Jurkat, Clone E6-1 (cell line): ENCODE results near the gene EME2.

Experiments
- DNase-seq: peaks from one replicate; pipeline ENCODE4 v3.0.0-alpha.2; 2011; ENCODE audit warnings: low read depth, low spot score
- H3K4me3 ChIP-seq: 2 replicates; pipeline ENCODE4 v1.5.1; 2011; ENCODE audit warnings: mild to moderate bottlenecking, low read length, control low read depth, moderate library complexity

EME2 gene

DNA sequence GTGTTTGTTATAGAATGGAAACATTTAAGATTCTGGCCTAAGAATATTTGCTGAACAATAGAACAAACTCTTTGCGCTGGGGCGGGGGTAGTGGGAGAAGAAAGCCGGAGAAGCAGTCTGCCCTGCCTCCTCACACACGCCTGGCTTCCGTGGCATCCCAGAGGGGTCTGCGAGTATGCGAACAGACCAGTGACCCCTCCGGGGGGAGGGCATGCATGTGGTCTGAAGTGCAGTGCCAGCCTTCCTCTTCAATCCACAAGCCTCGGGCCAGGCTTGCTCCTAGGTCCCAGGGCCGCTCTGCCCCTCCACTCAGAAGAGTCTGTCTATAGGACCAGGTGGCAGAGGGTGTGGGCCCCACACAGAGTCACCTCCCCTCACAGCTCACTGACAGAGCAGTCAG lies 35.0 kb downstream of the EME2 start:
- DNase-seq = no peak
- H3K4me3 ChIP-seq = no peak overlapping the region

DNA sequence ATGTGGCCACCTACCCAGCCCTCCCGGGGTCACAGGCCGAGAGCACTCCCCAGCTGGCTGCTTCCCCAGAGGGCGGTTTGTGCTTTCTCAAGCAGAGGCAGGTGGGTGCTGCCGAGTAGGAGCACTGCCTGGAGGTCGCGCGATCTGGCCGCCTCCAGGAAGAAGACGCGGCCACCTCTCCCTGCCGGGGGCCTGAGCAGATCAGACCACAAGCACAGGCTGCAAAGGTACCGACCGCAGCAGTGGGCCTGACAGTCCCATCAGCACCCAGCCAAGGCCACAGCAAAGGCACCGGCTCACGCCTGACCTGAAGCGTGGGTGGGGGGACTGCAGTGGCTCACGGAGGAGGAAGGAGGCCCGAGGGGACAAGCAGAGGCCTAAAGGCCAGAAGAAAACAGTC lies 36.1 kb downstream of the EME2 start:
- no peak for DNase-seq
- H3K4me3 ChIP-seq = no peak overlapping the region

DNA sequence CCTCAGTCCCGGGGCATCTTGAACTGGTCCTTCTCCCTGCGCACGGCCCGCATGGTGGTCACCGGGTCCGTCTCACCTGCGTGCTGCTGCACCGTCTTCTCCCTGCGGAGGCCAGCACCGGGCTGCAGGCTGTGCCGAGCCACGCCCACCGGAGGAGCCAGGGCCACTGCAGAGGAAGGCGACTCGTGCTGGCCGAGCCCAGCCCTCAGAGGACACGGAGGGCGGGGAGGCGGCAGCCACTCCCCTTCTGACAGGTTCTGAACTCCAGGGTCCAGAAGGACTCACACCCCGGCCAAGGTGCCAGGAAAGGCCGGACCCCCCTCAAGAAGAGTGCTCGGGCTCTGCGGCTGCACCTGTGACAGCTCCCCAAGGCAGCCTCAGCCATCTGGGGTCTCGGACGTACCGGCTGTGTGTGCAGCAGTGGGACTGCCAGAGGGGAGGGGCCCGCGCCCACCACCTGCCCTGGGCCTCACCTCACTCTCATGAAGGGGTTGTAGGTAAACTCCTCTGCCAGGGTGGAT lies 36.7 kb downstream of the EME2 start:
- DNase-seq = no peak
- H3K4me3 ChIP-seq = no peak overlapping the region

DNA sequence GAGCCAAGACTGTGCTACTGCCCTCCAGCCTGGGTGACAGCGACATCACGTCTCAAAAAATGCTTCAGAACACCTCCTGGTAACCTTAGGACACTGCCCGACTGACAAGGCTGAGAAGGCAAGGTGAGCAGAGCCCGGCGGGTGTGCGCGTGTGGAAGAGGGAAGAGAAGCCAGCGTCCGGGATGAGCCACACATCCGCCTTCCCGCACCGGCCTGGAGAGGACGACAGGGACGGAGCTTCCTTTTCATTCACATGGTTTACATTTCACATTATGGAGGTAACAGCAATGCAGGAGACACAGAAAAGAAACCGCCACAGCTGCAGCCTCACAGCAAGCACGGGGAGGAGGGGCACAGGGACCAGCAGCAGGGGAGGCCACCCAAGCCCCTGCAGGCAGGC lies 37.5 kb downstream of the EME2 start:
- no peak for DNase-seq
- H3K4me3 ChIP-seq = no peak overlapping the region

DNA sequence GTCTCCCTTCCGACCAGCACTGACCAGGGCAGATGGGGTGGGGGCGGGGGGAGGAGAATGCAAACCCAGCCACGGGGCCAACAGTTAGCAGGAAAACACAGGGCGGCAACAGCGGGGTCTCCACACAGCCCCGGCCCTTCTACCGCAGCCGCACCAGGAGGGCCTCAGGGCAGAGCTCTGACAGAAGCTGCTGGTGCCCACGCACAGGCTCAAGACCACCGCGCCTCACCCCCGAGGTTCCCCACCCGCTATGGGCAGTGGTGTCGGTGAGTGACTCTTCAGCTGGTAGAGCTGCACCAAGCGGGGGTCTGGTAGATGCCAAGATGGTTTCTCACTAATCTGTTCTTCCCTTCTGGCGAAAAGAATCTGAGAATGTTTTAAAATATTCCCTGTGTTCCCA lies 37.9 kb downstream of the EME2 start:
- H3K4me3 ChIP-seq = no peak overlapping the region
- DNase-seq = no peak

DNA sequence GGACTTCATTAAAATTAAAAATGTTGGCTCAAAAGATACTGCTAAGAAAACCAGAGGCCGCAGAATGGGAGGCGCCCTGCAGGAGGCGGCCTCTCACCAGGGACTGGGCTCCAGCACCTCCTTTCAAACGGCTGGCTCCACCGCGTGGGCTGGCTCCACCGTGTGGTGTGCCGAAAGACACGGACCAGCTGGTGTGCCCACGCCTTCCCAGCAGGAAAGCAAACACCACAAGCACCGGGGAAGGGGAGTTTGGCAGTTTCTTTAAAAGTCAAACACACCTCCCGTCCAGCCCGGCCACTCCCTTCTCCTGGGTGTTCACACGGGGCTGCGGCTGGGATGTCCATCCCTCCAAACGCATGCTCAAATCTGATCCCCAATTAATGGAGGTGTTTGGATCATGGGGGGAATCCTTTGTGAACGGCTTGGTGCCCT lies 40.1 kb downstream of the EME2 start:
- DNase-seq = peak; percentile 33
- no peak overlapping the region for H3K4me3 ChIP-seq

DNA sequence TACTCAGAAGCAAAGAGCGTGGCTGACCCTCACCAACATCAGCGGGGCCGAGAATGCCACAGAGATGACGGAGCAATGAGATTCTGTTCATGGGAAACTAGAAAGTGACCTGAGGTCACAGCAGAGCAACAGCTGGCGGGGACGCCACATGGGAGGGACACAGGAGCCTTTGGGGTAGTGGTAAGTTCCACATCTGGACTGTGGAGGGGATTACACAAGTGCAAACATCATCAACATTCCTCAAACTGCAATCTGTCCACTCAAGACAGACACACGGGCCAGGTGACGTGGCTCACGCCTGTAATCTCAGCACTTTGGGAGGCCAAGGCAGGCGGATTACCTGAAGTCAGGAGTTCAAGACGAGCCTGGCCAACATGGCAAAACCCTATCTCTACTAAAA lies 42.9 kb downstream of the EME2 start:
- no peak for DNase-seq
- no peak overlapping the region for H3K4me3 ChIP-seq

DNA sequence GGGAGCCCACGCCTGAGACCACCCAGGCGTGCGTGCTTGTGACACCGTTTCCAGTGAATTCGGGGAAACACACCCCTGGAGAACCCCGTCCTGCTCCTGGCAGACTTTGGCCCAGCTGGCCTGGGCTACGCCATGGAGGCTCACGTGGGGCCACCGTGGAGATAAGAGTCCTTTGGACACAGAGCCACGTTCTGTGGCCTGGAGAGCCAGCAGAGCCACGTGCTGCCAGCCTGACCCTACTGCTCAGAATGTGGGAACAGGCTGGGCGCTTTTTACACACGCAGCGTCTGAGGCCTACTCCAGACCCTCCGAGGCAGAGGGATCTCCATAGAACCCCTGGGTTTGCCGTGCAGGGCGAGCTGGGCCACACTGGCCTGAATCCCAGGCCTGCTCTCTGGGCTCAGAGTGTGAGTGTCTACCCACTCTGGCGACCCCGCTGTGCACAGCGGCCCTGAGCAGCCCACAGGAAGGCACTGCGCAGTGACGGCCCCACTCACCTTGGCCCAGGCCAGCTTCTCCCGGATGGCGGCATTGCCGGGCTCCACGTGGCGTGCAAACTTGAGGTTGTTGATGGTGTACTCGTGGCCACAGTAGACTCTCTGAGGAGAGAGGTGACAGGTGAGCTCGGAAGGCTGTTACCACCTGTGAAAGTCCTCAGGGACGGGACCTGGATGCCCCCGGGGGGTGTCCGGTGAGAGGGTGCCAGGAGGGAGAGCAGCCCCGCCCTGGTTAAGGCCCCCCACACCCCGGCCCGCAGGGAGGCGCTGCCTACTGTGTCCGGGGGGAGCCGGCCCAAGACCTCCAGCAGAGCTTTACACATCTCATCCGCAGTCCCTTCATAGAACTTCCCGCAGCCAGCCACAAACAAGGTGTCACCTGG lies 44.0 kb downstream of the EME2 start:
- DNase-seq = no peak
- no peak overlapping the region for H3K4me3 ChIP-seq

DNA sequence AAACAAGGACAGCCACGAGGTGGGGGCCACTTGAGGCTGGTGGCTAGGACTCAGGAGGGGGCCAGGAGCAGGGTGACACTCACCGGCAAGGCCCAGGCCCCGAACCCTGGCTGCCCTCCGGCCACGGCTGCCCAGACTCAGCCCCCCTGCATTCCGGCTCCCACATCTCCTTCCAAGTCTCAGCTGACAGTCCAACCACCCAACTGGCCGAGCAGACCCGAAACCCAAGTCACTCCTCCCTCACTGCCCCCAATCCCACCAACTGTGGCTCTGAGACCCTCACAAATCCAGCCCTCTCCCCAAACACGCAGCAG lies 44.6 kb downstream of the EME2 start:
- no peak for DNase-seq
- H3K4me3 ChIP-seq = no peak overlapping the region

DNA sequence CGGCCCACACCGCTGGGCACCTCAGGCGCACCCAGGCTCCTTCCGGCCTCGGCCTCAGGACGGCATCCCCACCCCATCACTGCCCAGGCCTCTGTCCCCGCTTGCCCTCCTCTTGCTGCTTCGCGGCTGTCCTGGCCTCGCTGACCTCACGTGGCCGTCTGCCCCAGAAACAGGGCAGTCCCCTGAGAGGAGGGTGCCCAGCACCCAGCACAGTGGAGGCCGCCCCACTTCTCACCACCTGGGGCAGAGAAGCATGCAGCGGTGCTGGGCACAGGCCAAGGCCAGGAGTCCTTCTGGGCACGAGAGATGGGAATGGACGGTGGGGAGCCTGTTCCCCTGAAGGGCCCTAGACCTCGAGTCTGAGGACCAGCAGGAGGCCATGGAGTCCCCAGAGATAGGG lies 45.1 kb downstream of the EME2 start:
- DNase-seq = no peak
- no peak overlapping the region for H3K4me3 ChIP-seq

DNA sequence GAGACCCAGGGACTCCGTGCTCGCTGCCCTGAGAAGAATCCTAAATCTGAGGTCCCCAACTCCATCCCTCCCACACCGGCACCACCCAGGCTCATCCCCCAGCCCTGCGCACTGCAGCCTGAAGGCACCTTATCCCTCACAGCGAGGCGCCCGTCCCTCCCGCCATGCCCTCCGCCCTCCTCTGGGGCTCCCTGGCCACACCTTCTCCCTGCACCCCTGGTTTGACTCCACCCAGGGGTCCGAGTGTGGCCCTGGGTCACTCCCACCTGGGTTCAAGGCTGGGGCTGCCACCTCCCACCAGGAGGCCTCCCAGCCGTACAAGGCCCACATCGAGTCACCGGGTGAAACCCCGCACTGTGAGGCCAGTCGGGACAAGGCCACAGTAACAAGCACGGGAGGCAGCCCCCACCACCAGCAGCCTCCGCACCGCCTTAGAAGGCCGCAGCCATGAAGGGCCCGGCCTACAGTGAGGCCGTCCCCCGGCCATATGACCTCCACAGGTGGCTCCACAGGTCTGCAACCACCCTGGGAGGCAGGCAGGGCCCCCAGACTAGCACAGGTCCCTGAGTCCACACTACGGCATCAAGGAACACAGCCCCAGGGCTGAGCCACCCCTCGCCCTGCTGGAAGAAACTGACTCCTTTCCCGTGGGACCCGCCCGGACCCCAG lies 45.7 kb downstream of the EME2 start:
- no peak overlapping the region for H3K4me3 ChIP-seq
- DNase-seq = no peak

DNA sequence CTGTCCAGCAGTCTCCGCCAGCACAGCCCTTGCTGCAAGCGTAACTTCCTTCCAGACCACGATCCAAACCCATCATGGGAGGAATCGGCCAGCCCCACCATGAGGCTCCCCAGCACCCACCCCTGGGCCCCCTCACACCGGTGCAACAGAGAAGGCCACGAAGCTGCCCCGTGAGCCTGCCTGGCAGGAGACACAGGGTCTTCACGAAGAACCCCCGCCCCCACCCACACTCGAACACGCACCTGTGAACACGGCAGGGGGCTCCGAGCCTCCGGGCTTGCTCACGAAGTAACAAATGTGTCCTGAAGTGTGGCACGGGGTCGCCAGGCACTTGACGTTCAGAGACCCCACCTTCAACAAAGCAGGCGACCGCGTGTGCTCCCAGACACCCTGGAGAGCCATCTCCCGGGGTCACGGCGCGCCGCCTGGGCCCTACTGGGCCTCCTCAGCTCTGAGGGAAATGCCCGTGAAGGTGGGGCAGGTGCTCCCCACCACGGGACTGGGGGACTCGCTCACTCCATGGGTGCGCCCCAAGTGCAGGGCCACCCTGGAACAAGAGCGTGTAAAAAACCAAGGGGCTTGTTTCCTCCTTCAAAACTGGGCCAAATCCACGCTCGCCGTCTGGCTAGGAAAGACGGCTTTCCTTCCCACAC lies 46.4 kb downstream of the EME2 start:
- no peak overlapping the region for H3K4me3 ChIP-seq
- DNase-seq = no peak

DNA sequence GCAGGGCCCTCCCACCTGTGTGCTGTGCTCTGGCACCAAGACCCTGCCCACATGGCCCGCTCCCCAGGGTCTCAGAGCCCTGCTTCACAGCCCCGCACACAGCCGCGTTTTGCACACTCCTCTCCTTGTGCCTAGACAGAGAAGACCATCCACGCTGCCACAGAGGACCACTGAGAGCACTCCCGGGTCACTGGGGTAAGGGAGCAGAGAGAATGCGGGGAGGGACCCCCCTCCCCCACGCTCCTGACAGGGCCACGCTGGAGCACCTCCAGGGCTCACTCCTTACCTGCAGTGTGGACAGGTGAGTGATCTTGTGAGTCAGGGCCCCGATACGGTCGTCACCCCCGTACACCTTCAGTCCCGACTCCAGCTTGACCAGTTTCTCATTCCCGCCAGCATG lies 47.0 kb downstream of the EME2 start:
- no peak for DNase-seq
- H3K4me3 ChIP-seq = no peak overlapping the region

DNA sequence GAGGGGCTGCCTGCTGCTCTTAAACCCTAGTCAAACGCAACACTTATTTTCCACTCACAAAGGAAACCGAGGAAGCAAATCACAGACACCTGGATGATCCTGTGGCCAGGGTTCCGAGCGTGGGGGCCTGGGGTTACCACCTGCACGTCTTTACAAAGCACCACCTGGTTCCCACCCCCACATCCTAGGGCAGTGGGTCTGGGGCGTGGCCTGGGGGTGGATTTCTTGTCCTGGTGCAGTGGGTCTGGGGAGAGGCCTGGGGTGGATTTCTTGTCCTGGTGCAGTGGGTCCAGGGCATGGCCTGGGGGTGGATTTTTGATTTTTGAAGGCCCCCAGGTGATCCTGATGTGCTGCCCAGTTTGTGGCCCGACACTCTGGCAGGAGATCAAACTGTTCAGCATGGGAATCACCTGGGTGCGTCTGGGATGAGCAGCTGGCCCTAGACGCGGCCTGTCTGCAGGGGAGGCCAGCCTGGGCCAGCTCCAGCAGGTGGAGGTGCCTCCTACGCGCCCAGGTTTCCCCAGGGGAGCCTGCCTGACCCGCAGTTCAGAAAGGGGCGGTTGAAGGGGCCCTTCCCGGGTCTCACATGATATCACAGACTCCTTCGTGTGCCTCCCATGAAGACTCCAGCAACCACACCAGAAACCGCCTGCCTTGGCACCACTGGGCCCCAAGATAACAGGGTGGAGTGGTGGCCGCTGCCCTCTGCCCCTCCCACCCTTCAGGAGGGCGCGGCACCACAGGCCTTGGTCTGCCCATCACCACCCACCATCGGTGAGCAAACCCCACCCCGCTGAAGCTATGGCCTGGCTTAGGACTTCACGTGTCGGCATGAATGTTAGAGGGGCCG lies 47.7 kb downstream of the EME2 start:
- DNase-seq = no peak
- H3K4me3 ChIP-seq = no peak overlapping the region

DNA sequence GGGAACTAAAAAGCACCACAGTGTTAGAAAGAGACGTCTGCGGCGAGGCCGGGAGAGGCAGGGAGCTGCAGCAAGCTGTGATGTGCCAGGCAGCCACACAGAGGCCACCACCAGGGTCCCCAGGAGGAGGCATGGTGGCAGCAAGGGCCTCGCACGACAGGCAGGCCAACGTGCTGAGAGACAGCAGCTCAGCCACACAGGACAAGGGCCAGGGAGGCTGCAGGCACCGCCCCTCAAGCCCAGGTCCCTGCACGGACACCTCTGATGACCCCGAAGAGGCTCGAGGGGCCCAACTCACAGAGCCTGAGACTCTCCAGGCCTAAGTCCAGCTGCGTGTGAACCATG lies 48.3 kb downstream of the EME2 start:
- H3K4me3 ChIP-seq = no peak overlapping the region
- no peak for DNase-seq

DNA sequence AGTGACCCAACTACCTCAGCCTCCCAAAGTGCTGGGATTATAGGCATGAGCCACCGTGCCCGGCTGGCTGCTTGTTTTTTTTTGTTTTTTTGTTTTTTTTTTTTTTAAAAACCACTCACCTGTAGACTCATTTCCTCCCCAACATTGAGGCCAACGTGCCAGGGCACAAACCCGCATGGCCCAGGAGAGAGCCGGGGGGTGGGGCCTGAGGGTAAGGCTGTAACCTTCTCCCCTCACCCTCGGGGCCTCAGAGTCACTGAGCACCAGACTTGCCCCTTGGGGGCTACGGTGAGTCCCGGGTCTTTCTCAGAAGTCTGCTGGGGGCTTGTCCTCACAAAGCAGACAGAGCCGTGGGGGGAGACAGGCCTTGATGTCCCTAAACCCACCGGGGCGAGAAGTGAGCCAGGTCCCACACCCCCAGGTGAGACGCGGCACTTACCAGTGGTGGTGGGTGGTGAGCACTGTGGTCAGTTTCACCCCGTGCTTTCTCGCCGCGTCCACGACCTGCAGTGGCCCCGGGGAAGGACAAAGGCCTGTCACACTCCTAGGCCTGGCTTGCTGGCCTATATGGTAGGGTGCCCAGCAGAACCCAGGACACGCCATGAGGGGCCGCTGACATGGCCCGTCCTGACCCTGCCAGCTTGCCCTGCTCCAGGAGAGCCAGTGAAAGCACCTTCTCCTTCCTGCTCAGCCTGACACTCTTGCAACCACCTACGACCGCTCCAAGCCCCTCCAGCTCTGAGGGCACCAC lies 49.4 kb downstream of the EME2 start:
- no peak for DNase-seq
- H3K4me3 ChIP-seq = no peak overlapping the region

DNA sequence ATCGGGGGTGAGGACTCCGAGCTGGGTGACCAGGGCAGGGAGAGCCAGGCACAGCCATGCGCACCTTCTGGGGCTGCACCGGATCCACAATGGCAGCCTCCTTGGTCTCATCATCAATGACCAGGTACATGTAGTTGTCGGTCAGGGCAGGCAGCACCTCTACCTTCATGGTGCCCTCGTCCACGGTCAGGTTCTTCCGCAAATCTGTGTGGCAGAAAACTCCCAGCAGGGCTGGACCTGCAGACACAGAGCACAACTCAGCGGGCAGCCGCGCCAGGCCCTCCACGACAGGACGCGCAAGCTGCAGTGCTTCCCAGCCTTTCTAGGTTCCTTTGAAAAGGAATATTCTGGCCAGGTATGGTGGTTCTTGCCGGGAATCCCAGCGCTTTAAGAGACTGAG lies 50.2 kb downstream of the EME2 start:
- DNase-seq = no peak
- no peak overlapping the region for H3K4me3 ChIP-seq

DNA sequence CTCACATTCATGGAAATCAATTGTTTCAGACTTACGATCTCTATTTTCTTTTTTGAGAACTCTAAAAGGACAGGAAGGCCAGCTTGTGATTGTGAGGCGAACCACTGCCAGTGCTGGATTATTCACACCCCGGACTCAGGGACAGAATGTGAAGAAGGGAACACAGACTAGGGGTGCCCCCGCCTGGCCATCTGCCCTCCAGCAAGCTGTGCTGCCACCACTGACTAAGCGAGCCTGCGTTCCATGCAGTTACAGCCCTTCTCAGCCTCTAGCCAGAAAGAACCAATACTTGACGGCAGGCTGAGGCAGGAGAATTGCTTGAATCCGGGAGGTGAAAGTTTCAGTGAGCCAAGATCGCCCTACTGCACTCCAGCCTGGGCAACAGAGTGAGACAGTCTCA lies 51.2 kb downstream of the EME2 start:
- no peak overlapping the region for H3K4me3 ChIP-seq
- peak; percentile 14 for DNase-seq

DNA sequence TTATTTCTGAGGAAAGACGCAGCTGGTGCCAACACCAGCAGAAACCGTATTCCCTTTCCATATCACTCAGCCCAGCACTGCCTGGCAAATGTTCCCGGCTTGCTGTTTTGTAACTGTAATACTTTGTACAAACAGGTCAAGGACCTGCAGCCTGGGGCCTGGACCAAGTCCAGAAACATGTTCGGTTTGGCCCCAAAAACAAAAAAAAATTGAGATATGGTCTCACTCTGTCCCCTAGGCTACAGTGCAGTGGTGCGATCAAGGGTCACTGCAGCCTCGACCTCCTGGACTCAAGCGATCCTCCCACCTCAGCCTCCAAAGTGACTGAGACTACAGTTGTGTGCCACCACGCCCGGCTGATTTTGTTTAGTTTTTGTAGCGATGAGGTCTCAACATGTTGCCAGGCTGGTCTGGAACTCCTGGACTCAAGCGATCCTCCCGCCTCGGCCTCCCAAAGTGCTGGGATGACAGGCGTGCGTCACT lies 52.8 kb downstream of the EME2 start:
- DNase-seq = no peak
- H3K4me3 ChIP-seq = peak overlapping the region; percentile 96
